COR-L47 (cell line): Measurements from ENCODE around the gene PRDM5.

ENCODE experiments used
- DNase-seq: peaks from one replicate; lab custom pipeline; 2025; lab: John Stamatoyannopoulos, UW

Gene PRDM5

GRCh38 chr4:120903419-120903818, 19.1 kb downstream of the PRDM5 start:
- no peak for DNase-seq

GRCh38 chr4:120902925-120903324, 19.6 kb downstream of the PRDM5 start:
- DNase-seq = no peak

DNA sequence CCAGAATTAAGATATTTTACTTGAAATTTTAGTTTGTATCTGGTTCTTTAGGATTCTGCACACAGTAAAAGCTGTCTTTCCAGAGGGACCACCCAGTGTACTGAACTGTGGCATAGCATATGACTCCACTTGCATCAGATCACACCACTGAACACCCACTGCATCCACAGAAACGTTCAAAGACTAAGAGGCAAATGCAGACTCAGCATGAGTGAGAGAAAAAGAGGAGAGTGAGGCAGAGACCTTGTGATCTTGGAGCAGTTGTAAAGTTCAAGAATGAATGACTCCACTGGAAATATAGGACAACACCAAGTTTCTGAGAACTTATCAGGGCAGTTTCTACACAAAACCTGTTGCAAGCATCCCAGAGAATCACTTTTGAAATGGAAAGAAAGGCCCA, 20.8 kb downstream of the PRDM5 start:
- DNase-seq = no peak

DNA sequence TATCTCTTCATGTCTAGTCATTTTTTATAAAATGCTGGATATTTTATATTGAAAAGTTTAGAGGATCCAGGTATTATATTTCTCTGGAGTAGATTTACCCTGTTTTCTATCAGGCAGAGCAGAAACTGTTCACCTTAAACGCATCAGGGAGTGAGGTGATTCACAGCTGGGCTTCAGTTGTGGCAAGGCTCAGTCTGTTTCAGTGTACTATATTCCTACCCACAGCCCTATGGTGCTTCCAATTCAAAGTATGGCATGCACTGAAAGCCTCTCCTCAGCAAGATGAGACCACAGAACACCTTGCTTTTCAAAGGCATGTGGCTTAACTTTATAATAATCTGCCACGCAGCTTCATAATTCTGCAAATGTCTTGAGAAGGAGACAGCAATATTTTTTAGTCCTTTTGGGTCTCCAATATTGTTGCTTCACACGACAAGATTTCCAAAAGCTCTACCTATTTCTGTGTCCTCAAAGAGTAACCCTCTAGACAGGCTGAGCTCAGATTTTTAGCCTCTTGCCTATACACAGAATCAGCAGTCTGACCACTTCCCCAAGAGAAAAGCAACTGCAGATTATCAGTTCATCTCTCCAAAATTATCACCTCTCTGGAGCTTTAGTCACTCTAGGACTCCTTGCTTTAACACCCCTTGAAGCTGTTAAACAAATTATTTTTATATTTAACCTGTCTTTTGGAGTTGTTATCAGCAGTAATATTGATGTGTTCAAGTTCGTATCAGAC, 24.4 kb downstream of the PRDM5 start:
- no peak for DNase-seq

DNA sequence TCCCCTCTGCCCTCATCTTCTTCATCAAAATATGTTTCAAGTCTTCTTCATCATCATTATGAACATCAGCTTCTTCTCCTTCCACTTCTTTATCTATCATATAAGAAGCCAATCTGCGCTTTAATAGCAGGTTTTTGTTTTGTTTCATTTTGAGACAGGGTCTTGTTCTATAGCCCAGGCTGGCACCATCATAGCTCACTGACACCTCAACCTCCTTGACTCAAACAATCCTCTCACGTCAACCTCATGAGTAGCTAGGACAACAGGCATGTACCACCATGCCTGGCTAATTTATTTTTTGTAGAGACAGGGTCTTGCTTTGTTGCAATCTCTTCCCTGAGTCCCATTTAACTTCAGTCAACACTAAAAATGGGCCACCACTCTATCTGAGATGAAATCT, 27.0 kb downstream of the PRDM5 start:
- no peak for DNase-seq

DNA sequence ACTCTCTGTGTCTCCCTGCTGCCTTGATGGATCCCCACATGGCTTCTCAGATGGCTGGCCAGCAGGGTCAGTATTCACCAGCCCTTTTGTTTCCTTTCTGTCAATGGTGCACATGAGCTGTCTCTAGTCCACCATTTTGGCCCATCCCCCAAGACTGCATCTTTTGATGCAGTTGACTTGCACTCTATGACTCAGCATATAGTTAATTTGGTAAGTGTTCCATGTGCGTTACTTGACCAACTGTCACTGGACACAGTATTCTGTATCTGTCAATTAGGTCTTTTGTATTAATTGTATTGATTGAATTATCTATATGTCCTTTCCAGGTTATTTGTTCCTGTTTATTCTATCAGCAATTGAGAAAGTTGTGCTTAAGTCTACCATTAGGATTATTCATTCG, 29.2 kb downstream of the PRDM5 start:
- no peak for DNase-seq

DNA sequence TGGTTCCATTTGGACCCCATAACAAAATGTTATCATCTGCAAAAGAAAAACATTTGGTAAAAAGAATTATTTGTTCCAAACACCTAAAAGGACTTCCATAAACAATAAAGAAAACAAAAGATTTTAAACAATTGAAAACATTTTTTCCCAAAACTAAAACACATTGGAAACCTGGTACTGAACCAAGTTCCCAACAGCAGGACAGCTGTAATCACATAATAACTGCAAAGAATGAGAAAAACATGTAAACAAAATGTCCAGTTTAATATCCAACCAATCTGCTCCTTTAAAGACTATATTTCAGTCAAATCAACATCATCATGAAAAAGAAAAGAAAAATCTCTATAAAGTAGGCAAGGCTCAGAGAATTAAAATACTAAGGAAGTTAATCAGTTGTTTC, 36.3 kb downstream of the PRDM5 start:
- no peak for DNase-seq

- no peak for DNase-seq
These were observed 40.7 kb downstream of the PRDM5 start for GRCh38 chr4:120881846-120882245.

DNA sequence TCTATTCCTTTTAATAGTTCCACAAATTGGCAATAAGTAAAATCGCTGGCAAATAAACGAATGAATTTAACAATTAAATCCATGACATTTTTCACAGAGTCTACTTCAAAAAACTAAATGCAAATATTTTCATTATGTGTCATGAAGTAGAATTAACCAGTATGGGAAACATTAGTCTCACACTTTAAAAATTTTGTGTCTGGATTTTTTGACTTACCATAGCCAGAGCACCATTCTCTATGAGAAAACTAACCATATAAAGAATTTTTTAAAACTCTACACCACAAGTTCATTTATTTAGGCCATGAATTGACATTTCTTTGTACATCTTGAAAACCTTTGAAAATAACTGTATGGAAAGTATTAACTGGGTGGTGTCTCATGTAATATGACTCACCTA, 41.2 kb downstream of the PRDM5 start:
- DNase-seq = no peak

DNA sequence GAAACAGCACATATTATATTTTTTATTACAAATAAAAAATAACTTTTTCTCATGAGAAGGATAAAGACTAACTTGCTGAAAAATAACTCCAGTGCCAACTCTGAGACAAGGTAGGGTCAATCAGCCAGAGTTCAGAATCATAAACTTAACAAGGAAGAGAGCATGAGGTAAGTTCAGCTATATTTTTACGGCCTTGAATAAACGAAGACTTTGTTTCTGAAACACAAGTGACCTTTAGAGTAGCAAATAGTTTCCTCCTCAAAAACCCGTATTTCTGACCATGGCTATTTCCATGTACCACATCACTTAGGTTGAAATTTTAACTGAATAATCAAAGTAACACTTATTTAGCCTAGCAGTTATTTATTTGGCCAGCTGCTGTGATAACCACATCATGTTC, 45.5 kb downstream of the PRDM5 start:
- no peak for DNase-seq

GRCh38 chr4:120874792-120875774, 47.4 kb downstream of the PRDM5 start:
- no peak for DNase-seq

DNA sequence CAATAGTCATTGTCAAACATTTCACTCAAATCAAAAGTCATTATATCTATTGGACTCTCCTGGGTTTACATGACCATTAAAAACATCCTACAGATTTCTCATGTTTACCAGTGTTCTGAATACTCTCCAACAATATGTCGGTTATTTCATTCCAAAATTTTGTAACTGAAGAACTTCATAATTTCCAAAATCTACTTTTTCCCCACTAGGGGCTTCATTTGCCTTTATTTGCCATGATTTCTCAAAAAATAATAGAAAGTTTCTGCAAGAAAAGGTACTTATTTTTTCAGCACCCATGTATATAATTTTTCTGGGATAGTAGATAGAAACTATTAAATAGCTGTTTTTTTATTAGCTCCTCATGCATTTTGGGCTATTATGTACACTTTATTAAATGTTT, 49.0 kb downstream of the PRDM5 start:
- no peak for DNase-seq

DNA sequence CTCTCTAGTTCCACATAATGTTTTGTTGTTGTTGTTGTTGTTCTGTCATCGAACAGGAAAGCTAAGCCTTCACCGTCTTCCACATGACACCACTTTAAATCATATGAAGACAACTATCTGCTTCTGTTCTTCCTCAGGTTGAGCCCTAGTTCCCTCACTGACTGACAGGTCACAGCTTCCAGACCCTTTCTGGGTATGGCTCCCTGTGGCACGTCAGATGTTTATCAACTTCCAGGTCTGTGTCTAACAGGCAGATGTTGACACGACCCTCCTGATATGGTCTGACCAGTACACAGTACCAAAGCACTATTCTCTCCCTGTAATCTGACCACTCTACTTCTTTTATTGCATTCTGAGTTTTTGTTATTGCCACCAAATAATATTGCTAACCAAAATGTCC, 51.4 kb downstream of the PRDM5 start:
- DNase-seq = no peak

GRCh38 chr4:120870279-120870673, 52.2 kb downstream of the PRDM5 start:
- no peak for DNase-seq

GRCh38 chr4:120869613-120870278, 52.8 kb downstream of the PRDM5 start:
- no peak for DNase-seq

- no peak for DNase-seq
These were observed 55.0 kb downstream of the PRDM5 start for GRCh38 chr4:120867506-120867905.

GRCh38 chr4:120865985-120866384, 56.5 kb downstream of the PRDM5 start:
- DNase-seq = no peak

- no peak for DNase-seq
These were observed 57.6 kb downstream of the PRDM5 start for GRCh38 chr4:120864969-120865368.

- no peak for DNase-seq
These were observed 60.1 kb downstream of the PRDM5 start for GRCh38 chr4:120862432-120862831.

DNA sequence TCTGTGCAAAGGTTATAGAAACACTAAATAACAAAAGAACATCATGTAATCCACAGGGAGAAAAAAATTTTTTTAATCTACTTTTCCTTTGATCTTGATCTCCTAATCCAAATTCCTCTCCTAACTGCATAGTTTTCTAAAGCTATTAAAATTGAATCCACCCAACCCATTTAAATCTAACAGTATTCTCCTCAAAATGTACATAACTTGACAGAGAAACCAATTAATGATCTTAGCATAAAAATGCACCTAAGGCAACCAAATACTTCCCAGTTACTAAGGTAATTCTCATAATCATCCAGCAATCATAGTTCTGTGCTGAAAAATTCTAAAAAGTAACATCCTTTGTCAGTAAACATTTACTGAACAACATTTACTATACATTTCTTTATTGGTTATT, 60.7 kb downstream of the PRDM5 start:
- DNase-seq = no peak

DNA sequence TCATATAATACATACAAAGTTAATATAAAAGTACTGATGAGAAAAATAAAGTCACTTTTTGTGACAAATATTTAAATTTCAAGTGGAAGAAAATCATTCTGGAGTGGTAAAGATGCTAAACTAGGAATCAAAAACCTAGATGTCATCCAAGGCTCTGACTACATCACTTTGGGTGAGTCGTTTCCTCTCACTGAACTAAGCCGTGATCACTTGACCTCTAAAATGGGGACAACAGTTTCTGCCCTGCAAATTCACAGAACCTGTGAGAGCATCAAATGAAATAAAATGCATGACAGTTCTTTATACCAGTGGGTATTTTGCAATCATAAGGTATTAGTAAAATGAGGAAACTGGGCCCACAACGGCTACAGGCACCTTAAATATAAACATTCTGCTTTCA, 63.8 kb downstream of the PRDM5 start:
- no peak for DNase-seq

DNA sequence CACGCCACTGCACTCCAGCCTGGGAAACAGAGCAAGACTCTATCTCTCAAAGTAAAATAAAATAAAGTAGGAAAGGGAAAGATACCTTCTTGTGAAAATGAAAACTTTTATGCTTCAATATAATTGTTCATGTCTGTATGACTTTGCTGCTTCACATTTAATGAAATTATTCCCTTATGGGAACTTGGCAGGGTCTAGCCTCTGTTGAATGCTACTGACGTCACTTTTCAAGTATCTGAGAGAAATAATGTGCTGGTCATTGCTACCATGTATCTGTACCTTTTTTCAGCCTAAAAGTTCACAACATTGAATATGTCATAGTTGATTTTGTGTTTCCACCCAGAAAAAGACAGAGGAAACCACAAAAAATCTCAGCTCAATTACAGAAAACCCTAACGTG, 65.2 kb downstream of the PRDM5 start:
- DNase-seq = no peak

- no peak for DNase-seq
These were observed 66.2 kb downstream of the PRDM5 start for GRCh38 chr4:120856294-120856693.
